ENCODE results near the gene PDLIM3. TPM values are rescaled to one million over a fixed set of nuclear protein-coding genes. Genes with fewer than 3 reads are reported as not detected.

Gene PDLIM3
- polyA plus RNA-seq, 3 donors: 3.7 to 7.3 (median 6.1) TPM

GRCh38 chr4:185456131-185456530, 79.2 kb downstream of the PDLIM3 start:
- DNase-seq (ENCODE audit: extremely low read depth in 1 of 11, low read depth in 9 of 11, low spot score in 4 of 11): no peak

Other genes with a start within 250 kb of the PDLIM3 start
- gene LRP2BP, start 139.6 kb downstream of the PDLIM3 start, polyA plus RNA-seq (ENCODE audit: insufficient read length in 3 of 3): 1 to 10 TPM; 2.6 to 7.0 (median 3.6) TPM
- gene ANKRD37, start 138.7 kb downstream of the PDLIM3 start, polyA plus RNA-seq (ENCODE audit: insufficient read length in 3 of 3): 10 to 100 TPM; 10.7 to 21.4 (median 11.1) TPM
- 10 to 100 TPM; 68.9 to 93.5 (median 80.1) TPM for gene UFSP2, start 109.5 kb downstream of the PDLIM3 start, polyA plus RNA-seq (ENCODE audit: insufficient read length in 3 of 3)
- gene CCDC110, start 63.8 kb downstream of the PDLIM3 start, polyA plus RNA-seq (ENCODE audit: insufficient read length in 3 of 3): 1 to 10 TPM; 2.2 to 3.4 (median 2.5) TPM